Stimulated activated CD8-positive, alpha-beta memory T cell treated with anti-CD3 and anti-CD28 coated beads, Interleukin-12 subunit alpha, Interleukin-12 subunit beta, amount 100 ng/mL, for 4 hours (primary cell): ENCODE data around the gene GNG2.

Experiments
- DNase-seq: peaks from one replicate; pipeline ENCODE4 v3.0.0-alpha.2; 2020; ENCODE audit warnings: low read depth

Gene GNG2

DNA sequence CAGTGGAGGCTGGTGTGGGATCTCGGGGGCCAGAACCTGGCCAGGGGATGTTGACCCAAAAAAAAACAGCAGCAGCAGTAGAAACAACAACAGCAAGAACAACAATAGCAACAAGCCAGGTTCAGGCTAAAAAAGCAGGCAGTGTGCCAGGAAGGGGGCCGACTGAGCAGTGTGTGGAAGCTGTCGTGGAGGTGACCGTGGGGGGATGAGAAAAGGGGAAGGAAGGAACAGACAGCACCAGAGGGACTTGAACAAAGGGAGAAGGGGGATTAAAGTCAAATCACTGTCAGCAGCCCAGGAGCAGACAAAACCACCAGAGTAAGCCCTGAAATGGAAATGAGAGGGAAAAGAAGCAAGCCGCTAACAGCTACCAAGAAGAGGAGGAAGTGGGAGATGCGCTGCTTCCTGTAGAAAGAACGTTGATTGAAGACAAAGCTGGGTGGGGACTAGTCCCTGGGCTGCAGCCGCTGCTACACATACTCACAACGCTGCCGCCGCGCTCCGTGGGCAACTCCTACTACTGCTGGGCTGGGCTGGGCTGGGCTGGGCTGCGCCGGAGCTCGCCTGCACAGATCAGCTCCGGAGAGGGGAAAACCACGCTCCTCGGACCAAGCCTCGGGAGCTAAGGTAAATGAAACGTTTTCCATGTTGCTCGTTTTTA, at the start of gene GNG2:
Gene GNG2 (plus strand): TSS at position 449 of the 661 bp plus-strand sequence. CDS start 90,067 bp downstream, outside the sequence.
- peak; percentile 65 for DNase-seq

DNA sequence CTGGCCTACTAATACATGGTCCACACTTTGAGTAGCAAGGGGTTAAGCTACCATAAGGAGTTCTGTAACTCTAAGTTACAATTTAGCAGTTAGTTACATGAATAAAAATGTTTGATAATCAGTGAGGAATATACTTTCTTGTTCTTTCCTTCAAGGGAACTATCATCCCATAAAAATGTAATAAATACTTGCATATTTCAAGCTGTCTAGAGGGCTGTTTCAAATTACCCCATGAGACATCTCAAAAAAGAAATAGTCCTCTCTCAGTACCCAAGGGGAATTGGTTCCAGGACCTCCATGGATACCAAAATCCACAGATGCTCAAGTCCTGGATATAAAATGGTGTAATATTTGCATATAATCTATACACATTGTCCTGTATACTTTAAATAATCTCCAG, 48.7 kb upstream of the GNG2 start:
- no peak for DNase-seq

DNA sequence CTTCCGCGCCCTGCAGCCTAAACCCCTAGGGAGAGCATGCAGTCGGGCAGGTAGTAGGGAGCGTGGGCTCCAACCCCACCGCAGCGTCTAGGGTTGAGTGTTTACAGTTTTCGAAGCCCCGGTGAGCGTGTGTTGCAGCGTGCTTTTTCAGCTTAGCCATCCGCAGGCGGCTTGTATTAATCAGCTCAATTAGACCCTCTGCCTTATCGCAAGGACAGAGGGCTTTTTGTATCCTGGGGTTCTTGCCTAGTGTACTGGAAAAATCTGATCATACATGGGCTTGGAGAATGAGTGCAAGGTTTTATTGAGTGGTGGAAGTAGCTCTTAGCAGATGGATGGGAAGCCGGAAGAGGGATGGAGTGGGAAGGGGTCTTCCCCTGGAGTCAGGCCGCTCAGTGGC, 44.4 kb upstream of the GNG2 start:
- DNase-seq = no peak

DNA sequence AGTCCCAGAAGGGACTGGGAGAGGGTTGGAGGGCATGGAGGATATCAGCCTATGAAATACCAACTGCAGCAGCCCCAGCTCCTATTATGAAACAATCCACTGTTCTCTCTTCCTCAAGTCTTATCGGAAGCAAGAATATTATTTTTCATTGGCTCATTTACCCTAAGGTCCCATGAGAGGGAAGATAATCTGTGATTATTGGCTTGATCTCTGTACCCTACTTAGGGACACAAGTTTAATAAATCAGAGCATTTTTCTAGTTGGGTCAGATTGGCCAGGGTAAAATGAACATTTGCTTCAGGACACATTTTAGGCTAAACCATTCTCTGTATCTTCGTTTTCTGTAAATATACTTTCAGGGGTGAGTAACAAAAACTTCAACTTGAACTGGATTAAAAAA, 43.1 kb upstream of the GNG2 start:
- no peak for DNase-seq

DNA sequence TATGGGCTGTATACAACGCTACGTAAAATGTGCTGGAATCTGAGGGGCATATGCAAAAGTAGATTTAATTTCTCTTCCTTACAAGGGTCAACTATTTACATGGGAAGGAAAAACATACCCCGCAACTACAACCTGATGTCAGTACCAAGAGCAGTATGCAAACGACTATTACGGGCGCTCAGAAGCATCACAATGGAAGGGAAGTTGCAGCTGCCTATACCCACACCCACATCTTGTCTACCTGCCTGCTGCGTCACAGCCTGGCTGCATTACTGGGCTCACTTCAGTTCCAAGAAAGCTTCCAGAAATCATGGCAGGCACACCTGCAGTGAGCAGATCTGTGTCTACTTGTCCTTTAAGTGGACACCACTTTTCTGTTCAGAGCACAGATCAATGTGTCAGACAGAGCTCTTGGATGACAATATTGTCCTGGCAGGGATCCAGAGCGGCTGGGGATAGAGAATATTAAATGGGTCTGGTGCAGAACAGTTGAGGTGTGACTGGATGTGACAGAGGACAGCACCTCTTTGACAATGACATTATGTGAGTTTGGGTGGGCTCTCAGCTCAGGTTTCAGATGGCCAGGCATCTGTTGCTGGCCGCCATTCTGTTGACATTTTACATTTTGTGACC, 41.5 kb upstream of the GNG2 start:
- DNase-seq = no peak

DNA sequence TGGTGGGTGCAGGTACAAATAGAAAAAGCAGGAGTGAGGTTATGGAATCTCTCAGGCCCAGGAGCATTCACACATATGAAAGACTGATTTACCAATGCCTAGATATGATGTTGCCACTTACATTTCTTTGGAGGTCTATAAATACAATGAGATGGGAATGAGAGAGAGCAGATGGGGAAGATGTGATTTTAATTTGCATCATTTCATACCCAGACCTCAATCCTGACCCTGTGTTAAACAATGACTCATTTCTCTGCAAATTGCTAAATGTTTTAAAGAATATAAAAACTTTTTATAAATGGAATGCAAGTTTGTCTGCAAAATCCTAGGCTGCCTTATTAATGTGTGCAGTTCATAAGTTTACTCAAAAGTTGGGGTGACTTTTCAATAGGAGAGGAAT, 38.6 kb upstream of the GNG2 start:
- DNase-seq = no peak

DNA sequence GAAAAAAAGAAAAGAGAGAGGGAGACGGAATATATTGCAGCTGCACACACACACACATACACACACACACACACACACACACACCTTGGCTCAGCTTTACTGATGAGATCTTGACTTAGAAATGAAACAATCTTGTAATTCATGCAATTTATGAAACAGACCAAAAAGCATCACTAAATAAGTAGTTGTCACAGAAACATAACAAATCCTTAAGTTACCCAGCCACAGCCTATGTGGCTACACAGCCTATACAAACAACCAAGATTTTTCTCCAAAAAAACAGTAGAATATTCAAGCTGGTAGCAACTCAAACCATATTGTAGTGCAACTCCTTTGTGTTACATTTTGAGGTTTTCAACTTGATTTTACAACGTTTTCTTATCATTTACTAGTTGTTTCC, 37.9 kb upstream of the GNG2 start:
- DNase-seq = no peak

DNA sequence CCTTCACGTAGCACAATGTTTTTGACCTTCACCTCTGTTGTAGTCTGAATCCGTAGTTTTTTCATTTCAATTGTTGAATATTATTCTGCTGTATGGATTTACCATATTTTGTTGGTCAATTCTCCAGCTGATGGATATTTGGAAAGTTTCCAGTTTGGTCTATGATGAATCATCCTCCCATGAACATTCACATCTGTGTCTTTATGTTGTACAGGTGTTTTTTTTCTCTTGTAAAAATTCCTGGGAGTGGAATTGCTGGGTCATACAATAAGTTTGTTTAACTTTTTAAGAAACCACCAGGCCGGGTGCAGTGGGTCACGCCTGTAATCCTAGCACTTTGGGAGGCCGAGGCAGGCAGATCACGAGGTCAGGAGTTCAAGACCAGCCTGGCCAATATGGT, 36.7 kb upstream of the GNG2 start:
- no peak for DNase-seq

DNA sequence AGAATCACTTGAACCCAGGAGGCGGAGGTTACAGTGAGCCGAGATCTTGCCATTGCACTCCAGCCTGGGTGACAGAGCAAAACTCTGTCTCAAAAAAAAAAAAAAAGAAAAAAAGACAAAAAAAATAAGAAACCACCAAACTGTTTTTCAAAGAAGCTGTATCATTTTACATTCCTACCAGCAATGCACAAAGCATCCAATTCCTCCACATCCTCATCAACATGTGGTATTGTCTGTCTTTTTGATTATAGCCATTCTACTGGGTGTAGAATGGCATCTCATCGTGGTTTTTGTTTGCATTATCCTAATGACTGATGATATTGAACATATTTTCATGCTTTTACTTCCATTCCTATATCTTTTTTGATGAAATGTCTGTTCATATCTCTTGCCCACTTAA, 36.2 kb upstream of the GNG2 start:
- no peak for DNase-seq

DNA sequence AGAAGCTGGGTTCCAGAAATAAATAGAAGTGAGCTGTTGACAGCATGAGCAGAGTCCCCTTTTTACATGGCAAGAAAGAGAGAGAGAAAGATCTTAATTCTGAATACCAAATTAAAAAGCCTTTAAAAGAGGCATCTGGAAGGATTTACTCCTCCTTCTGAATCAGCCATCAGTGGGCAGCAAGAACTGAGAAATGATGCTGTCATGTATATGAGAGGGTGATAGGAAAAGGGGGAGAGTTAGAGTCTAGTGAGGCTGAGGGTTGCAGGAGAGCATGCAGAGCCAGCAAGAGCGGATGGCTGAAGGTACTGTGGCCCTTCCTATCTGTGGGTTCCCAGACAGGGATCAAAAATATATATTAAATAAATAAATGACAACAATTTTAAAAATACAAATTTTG, 34.5 kb upstream of the GNG2 start:
- no peak for DNase-seq

DNA sequence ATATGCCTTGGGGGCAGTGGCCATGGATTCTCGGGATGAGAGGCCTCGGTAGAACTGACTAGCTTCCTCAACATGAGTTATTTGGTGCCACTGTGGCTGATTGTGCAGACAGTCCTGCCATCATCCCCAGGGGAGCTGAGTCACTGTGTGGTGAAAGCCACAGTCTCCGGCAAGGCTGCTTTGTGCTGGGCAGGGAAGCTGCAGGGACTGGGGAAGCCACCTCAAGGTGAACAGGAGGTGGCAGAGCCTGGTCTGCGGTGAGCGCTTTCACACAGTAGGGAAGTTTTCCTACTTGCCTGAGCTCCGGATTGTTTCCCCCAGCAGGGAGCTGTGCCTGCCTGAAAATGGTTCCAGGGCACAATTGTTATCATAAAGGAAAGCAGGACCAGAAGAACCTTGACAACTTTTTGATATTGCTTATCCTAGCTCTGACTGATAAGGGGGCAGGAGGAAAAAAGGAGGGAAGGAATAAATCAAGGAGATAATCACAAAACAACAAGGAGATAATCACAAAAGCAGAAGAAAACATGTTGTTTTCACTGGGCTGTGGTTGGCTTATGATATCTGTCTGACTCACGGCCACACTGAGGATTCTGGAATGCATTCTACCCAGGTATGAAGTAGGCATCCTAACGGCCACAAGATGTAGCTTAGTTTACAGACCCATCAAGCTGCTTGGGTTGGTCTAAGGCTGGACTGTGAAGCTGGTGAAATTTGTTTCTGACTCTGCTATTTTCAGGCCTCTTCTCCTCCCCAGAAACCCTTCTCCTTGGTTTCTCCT, 32.2 kb upstream of the GNG2 start:
- peak; percentile 57 for DNase-seq

DNA sequence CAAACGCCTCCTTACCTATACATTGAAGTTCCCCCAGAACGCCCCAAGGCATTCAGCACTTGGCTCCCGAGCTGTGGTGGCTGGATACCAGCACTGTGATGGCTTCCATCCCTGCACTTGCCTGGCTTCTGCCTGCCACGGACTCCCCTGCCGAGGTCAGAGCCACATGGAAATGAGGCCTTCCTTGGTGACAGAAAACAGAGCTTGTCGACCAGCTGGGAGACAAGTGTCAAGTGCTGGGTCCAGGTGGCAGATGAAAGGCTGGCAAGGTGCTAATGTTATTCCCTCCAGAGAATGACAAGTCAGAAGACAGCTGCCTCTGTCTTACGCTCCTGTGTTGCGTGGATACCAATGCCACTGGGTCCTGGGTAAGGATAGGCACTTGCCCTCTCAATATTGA, 26.2 kb upstream of the GNG2 start:
- no peak for DNase-seq

DNA sequence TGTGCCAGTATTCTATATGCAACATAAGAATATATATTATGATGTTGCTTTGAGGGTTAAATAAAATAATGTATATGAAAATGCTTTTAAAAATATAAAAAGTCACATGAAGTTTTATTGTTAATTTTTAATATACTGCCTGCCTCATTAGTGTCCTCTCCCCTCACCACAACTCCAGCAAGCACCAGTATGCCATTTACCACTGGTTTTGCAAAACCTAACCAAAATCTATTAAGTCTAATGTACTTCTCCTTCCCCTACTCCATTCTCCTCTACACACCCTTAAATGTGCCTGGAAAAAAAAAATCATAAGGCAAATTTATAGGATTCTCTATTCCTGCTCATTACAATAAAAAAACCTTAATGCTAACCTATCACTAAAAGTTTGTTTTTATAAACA, 24.0 kb upstream of the GNG2 start:
- DNase-seq = no peak

DNA sequence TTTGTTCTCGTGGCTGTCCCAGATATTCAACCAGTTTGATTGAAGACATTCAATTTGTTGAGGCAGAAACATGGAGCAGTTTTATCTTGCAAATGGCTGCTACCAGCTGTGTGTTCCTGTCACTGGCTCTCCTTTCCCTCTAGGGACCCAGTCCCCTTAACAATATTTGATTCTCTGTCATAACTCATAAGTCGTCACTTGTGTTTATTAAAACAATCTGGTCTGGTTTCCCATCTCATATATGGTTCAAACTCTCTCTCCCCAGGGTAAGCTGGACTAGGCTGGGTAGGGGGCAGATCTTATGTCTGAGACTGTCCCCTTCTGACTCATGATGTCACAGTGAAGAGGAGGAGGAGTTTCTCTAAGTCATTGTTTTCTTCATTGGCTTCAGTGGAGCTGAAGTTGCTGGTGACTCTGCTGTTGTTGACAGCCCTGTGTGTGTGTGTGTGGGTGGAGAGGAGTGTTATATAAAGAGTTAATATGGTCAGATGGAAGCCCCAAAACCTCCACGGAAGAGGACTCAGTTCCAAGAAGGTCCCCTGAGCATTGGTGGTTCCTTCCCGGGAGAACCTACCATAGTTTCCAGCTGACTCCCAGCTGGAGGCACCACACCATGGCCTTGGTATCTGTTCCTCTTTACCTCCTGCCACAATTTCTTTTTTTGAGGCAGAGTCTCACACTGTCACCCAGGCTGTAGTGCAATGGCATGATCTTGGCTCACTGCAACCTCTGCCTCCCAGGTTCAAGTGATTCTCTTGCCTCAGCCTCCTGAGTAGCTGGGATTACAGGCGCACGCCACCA, 16.1 kb upstream of the GNG2 start:
- DNase-seq = no peak

DNA sequence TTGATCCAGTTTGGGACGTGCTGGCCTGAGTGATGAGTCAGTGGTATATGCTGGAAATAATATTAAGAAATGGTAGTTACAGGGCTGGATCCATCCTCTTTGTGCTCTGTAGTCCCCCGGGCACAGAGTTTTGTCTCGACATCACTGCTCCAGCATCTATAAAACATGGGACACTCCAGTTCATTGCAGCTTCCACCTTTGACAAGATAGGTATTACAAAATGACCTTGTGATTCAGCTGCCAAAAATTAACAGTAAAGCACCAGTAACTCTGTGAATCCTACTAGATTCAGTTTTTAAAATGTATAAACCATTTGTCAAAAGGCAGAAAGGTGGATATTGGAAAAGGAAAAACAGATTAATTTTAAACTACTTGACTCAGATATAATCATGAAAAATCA, 14.6 kb upstream of the GNG2 start:
- DNase-seq = no peak

DNA sequence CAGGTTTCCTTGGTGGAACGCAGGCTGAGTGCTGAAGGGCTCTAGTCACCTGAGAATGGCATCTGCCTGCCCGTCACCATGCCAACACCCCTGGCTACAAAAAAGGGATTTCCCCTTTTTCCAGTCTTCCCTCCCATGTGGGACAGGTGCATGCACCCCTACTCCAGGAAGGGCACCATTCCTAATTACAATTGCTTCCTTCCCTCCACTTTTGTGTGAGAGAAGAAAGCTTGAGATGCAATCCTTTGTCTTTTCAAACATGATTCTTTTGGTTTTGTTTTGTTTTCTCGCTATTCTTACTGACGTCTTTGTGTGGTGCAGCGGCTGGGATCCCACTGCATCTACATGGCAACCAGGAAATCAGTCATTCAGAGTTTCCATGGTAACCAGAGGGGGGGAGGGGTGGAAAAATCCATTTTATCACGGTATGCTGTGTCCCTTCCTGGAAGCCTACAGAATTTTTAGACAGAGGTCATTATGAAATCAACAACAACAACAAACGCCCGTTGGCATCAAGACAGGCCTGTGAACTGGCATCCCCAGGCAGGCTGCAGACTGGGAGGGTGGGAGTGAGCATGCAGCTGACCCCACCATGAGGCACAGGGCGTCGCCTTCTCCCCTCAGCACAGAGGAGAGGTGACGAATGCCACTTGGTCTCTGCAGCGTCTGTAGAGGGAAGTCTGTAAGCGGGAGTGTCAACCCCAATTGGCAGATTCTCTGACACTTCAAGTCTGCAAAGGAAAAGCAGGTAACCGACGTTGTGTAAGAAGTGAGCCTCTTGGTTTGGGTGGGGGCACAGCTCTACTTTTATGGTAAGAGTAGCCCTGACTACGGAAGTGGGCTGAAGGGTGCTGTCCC, 13.6 kb upstream of the GNG2 start:
- peak; percentile 66 for DNase-seq

DNA sequence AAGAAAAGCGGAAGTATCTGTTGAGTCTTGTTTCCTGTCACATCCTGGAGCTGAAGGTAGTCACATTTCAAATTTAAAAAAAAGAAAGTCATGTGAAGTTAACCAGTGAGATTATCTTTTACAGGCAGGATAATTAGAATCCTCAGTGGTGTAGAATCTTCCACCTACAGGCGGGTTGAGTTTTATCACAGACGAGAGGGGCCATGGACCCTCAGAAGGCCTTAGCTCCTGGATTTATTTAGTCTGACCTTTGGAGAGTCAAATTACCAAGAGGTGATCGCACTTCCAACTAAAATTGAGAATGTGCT, 13.0 kb upstream of the GNG2 start:
- no peak for DNase-seq

DNA sequence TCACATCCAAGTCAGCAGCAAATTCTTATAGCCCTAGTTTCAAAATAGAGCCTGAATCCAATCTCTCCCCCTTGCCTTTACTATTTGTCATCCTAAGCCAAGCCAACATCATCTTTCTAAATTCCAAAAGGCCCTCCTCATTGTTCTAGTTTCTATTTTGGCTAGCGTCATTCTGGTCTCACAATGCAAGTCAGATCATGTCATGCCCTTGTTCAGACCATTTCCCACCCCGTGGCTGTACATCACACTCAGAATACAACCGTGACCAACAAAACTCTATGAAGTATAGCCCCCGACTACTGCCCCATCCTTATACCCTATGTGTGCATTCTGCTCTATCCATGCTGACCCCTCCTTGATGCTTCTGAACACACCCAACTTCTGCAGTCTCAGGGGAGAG, 12.3 kb upstream of the GNG2 start:
- DNase-seq = no peak

DNA sequence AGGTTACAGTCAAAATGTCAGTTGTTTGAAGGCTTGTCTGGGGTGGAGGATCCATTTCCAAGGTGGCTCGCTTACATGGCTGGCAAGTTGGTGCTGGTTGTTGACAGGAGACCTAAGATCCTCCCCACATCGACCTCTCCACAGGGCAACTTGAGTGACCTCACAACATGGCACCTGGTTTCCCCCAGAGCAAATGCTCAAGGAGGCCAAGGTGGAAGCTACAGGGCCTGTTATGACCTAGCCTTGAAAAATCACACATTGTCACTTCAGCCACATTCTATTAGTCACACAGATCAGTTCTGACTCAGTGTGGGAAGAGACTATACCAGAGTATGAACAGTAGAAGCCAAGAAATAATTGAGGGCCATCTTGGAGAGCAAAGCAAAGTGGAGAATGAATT, 11.3 kb upstream of the GNG2 start:
- no peak for DNase-seq

DNA sequence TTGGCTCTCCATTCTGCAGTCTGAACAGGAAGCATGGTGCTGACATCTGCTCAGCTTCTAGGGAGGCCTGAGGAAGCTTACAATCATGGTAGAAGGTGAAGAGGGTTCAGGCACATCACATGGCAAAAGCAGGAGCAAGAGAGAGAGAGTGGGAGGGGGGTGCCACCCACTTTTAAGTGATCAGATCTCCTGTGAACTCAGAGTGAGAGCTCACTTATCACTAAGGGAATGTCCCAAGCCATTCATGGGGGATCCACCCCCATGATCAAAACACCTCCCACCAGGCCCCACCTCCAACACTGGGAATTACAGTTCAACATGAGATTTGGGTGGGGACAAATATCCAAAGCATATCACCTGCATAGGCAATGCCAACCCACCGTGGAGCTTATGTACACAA, 9.8 kb upstream of the GNG2 start:
- DNase-seq = no peak

DNA sequence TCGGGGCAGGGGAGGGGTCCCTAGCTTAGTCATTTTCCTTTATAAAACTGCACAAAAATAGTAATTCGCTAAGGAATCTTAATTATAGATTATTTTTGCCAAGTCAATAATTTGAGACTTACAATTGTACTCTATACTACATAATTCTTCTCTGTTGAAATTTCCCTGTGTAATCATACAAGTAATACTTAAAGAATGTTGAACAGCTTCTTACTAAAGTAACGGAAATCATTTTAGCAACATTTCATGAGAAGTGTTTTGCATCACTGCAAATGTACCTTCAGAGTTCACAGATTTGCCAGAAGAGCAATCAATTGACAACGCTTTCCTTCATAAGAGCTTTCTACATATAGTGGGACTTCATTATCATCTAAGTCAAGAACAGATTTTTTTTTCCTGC, 7.9 kb upstream of the GNG2 start:
- DNase-seq = no peak

DNA sequence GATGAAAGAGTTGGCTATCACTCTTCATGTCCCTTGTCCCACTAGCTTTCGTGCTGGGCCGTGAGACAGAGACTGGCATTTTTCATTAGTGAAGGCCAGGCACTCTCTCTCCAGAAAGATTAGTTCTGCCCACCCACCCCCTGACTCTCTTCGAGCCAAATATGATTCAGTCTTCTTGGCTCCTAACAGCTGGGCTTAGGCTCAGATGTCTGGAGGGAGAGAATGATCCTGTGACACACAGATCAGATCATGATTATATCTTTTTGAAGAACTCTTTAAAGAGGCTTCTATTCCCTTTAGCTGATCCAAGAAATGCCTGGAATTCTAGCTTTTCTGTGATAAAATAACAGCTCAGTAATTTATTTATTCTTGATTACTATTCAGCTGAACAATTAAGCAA, 5.2 kb upstream of the GNG2 start:
- DNase-seq = no peak
